ENCODE measurements around the gene C12orf75. TPM values are rescaled to one million over a fixed set of nuclear protein-coding genes. Genes with fewer than 3 reads are reported as not detected.

C12orf75 gene
- total and polyA plus RNA-seq, 2 donors (not counting 3 experiments of a cell fraction or from before 2014, with no cell fraction given) = 23.6 to 60.7 TPM

- H4K20me1 ChIP-seq (replicated peaks; ENCODE audit: control insufficient read depth, extremely low read depth, insufficient read depth, low read length) = no peaks in the 10 kb centered on the region
- dilution Hi-C loops (cut with MboI; ENCODE audit: extremely low pct_ligation_motif_present, low sequenced_read_pairs) = no loop called here
- no peaks in the 10 kb centered on the region for H3K9me1 ChIP-seq (replicated peaks; ENCODE audit: control insufficient read depth, extremely low read depth, insufficient read depth, low read length)
- DNase-seq (ENCODE audit: low read depth, low spot score) (no peak), FAIRE-seq (no peak)
- no peak overlapping the region for H3K9ac ChIP-seq (replicated peaks; ENCODE audit: extremely low read depth, insufficient read depth, low read length)
- H3K4me1 ChIP-seq (ENCODE audit: control insufficient read depth, extremely low read depth, insufficient read depth, low read length) = peaks cover 7% of the 10 kb centered on the region
- intact Hi-C loops (cut with micrococcal nuclease) = no loop called here
- peaks cover 5% of the 10 kb centered on the region for H3K79me2 ChIP-seq (ENCODE audit: control insufficient read depth, insufficient read depth, low read length)
- no peak overlapping the region for H2AFZ ChIP-seq (ENCODE audit: low read depth, low read length)
- H3K36me3 ChIP-seq (ENCODE audit: control insufficient read depth in 2 of 2, extremely low read depth in 1 of 2, insufficient read depth in 2 of 2, low read length in 2 of 2) = peaks cover 0 to 3% of the 10 kb centered on the region in 2 experiments
- H3K4me2 ChIP-seq (ENCODE audit: insufficient read depth, low read length) = no peak overlapping the region
- no peak overlapping the region for H3K27ac ChIP-seq (ENCODE audit: insufficient read depth, low read depth, low read length)
- H3K9me3 ChIP-seq (replicated peaks; ENCODE audit: control insufficient read depth, insufficient read depth, low read length) = no peaks in the 10 kb centered on the region
- CTCF ChIA-PET = no interaction called here
- BruUV-seq (replicated peaks) = no TSS peak
- TF ChIP-seq JUN (IDR thresholded peaks at IDR 0.05; ENCODE audit: borderline replicate concordance, insufficient read depth, insufficient read length, low read depth) = no peak
- TF ChIP-seq FOS (IDR thresholded peaks at IDR 0.05; ENCODE audit: borderline replicate concordance, insufficient read depth, low read length) = no peak
- TF ChIP-seq MYC (IDR thresholded peaks at IDR 0.05; ENCODE audit: low read depth, low read length) = no peak
- no peak for TF ChIP-seq GATA2 (IDR thresholded peaks at IDR 0.05; ENCODE audit: insufficient read depth, insufficient read length, low read depth, low read length)
- TF ChIP-seq POLR2A (IDR thresholded peaks at IDR 0.05; ENCODE audit: low read depth, low read length) = no peak
- TF ChIP-seq POLR2AphosphoS5 (IDR thresholded peaks at IDR 0.05; ENCODE audit: insufficient read depth, low read depth, low read length) = no peak
- TF ChIP-seq CTCF (IDR thresholded peaks at IDR 0.05; ENCODE audit: extremely low read depth in 1 of 2, insufficient read depth in 1 of 2, low read depth in 1 of 2, low read length in 2 of 2) = no peak
- TF ChIP-seq EZH2 (IDR thresholded peaks at IDR 0.05; ENCODE audit: borderline replicate concordance, low read depth, low read length, severe bottlenecking) = no peak
- no peak for TF ChIP-seq MAX (IDR thresholded peaks at IDR 0.05; ENCODE audit: insufficient read depth, insufficient read length)
- no peak overlapping the region for H3K4me3 ChIP-seq (replicated peaks in 1 of 3; ENCODE audit: insufficient read depth in 1 of 3, low read depth in 1 of 3, low read length in 3 of 3)
- POLR2A ChIA-PET = no interaction called here
- H3K27me3 ChIP-seq (ENCODE audit: control insufficient read depth in 2 of 2, insufficient read depth in 2 of 2, low read length in 2 of 2) = no peaks in the 10 kb centered on the region
Observed at GRCh38 chr12:105355752-105356151, 25.3 kb downstream of the C12orf75 start.
